ENCODE data around the gene STX4. TPM values are rescaled to one million over a fixed set of nuclear protein-coding genes. Genes with fewer than 3 reads are reported as not detected.

Gene STX4
- total RNA-seq, 1 experiment from 2014 or later, result 65.2 TPM

DNA sequence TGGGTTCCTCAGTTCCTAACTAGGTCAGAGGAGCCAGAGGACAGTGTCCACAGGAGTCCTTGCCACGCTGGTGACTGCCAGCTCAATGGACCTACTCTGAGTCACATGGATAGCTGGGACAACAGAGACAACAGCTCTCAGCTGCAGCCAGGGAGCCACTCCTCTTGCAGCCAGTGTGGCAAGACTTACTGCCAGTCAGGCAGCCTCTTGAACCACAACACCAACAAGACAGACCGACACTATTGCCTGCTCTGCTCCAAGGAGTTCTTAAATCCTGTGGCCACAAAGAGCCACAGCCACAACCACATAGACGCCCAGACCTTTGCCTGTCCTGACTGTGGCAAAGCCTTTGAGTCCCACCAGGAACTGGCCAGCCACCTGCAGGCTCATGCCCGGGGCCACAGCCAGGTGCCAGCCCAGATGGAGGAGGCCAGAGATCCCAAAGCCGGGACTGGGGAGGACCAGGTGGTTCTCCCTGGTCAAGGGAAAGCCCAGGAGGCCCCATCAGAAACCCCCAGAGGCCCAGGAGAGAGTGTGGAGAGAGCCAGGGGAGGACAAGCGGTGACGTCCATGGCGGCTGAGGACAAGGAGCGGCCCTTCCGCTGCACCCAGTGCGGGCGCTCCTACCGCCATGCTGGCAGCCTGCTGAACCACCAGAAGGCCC is 47.5 kb downstream of the STX4 start:
- ATAC-seq, result no peak
- no TSS peak for BruUV-seq (replicated peaks)
- no peak for DNase-seq (ENCODE audit: low read depth, low spot score)
- H3K4me3 ChIP-seq (ENCODE audit: low read depth in 2 of 2, low read length in 2 of 2), result no peak overlapping the region
- H3K27me3 ChIP-seq (ENCODE audit: control insufficient read depth, insufficient read depth, low read length), result no peaks in the 10 kb centered on the region
- in situ Hi-C loops (cut with HindIII; ENCODE audit: low pct_unique_long_range_greater_than_20kb, low sequenced_read_pairs) (no loop called here), intact Hi-C loops (cut with micrococcal nuclease; ENCODE audit: unreplicated experiment) (no loop called here)
- no peaks in the 10 kb centered on the region; the same call in none of the 2 replicates for H3K36me3 ChIP-seq (ENCODE audit: control insufficient read depth, insufficient read depth, low read length)
- TF ChIP-seq TCF7L2 (IDR thresholded peaks at IDR 0.05; ENCODE audit: low read depth, low read length) (no peak), SIN3A (IDR thresholded peaks at IDR 0.05; ENCODE audit: borderline replicate concordance, insufficient read depth, low read depth, low read length) (no peak), REST (IDR thresholded peaks at IDR 0.05; ENCODE audit: insufficient read depth in 1 of 2, low read depth in 2 of 2, low read length in 1 of 2) (no peak), POLR2AphosphoS5 (IDR thresholded peaks at IDR 0.05; ENCODE audit: low read depth, low read length) (no peak)
- TF ChIP-seq, protein P1, sequence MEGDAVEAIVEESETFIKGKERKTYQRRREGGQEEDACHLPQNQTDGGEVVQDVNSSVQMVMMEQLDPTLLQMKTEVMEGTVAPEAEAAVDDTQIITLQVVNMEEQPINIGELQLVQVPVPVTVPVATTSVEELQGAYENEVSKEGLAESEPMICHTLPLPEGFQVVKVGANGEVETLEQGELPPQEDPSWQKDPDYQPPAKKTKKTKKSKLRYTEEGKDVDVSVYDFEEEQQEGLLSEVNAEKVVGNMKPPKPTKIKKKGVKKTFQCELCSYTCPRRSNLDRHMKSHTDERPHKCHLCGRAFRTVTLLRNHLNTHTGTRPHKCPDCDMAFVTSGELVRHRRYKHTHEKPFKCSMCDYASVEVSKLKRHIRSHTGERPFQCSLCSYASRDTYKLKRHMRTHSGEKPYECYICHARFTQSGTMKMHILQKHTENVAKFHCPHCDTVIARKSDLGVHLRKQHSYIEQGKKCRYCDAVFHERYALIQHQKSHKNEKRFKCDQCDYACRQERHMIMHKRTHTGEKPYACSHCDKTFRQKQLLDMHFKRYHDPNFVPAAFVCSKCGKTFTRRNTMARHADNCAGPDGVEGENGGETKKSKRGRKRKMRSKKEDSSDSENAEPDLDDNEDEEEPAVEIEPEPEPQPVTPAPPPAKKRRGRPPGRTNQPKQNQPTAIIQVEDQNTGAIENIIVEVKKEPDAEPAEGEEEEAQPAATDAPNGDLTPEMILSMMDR (IDR thresholded peaks at IDR 0.05), result no peak
- no peaks in the 10 kb centered on the region for H3K9me3 ChIP-seq (ENCODE audit: control insufficient read depth, insufficient read depth, low read depth, low read length)
- H3K4me1 ChIP-seq (ENCODE audit: control insufficient read depth, insufficient read depth, low read length), result no peaks in the 10 kb centered on the region; the same call in 1 of the 2 replicates
- ChIA-PET CTCF (no interaction called here), POLR2A (no interaction called here)
- no peak overlapping the region for H3K27ac ChIP-seq (ENCODE audit: low read length)

DNA sequence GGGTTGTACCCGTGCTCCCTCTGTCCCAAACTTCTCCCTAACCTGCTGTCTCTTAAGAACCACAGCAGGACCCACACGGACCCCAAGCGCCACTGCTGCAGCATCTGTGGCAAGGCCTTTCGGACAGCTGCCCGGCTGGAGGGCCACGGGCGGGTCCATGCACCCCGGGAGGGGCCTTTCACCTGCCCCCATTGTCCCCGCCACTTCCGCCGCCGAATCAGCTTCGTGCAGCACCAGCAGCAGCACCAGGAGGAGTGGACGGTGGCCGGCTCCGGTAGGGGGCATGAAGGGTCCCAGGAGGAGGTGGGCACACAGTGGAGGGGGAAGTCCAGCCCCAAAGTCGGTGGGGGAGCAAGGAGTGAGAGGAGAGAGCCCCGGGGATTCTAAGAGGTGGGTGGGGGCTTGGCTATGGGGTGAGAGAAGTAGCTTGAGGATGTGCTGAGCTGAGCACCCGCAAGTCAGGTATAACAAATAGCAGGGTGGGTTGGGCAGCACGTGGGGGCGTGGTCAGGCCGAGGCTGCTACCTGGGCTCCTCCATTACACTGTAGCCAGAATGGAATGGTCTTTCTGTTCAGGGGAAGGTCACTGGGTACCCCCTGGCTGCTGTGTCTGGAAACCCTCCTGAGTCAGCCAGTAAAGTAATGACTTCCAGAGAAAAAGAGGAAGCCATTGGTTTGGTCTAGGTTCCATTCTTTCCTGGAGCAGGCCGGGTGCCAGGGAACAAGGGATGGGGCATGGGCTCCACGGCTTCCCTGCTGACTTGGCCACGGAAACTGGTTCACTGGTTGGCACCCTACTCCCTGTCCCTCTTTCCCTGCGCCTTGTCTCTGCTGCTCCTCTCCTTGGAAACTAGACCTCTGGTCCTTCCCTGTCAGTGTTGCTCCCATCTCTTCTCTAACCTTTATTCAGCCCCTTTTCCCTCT is 48.3 kb downstream of the STX4 start:
- ATAC-seq (no peak), DNase-seq (ENCODE audit: low read depth, low spot score) (no peak)
- BruUV-seq (replicated peaks), result no TSS peak
- ChIA-PET POLR2A (no interaction called here), CTCF (interaction anchor here (0.7 kb wide), 1 partner anchor 31 kb away, joined by 3 read pairs; no protein-coding TSS in a partner anchor)
- Histone ChIP-seq H3K27me3 (ENCODE audit: control insufficient read depth, insufficient read depth, low read length) (no peaks in the 10 kb centered on the region), H3K27ac (ENCODE audit: low read length) (no peak overlapping the region), H3K4me3 (ENCODE audit: low read depth in 2 of 2, low read length in 2 of 2) (no peak overlapping the region), H3K36me3 (ENCODE audit: control insufficient read depth, insufficient read depth, low read length) (no peaks in the 10 kb centered on the region; the same call in none of the 2 replicates), H3K9me3 (ENCODE audit: control insufficient read depth, insufficient read depth, low read depth, low read length) (no peaks in the 10 kb centered on the region), H3K4me1 (ENCODE audit: control insufficient read depth, insufficient read depth, low read length) (no peaks in the 10 kb centered on the region; the same call in 1 of the 2 replicates)
- no peak for TF ChIP-seq REST (IDR thresholded peaks at IDR 0.05; ENCODE audit: insufficient read depth in 1 of 2, low read depth in 2 of 2, low read length in 1 of 2)
- TF ChIP-seq POLR2AphosphoS5 (IDR thresholded peaks at IDR 0.05; ENCODE audit: low read depth, low read length), result peak; percentile 52; the same call in 1 of the 2 replicates
- no peak for TF ChIP-seq SIN3A (IDR thresholded peaks at IDR 0.05; ENCODE audit: borderline replicate concordance, insufficient read depth, low read depth, low read length)
- in situ Hi-C loops (cut with HindIII; ENCODE audit: low pct_unique_long_range_greater_than_20kb, low sequenced_read_pairs) (no loop called here), intact Hi-C loops (cut with micrococcal nuclease; ENCODE audit: unreplicated experiment) (no loop called here)

Data from Panc1 (cell line).